Measurements from ENCODE around the gene CRIP3.

DNA sequence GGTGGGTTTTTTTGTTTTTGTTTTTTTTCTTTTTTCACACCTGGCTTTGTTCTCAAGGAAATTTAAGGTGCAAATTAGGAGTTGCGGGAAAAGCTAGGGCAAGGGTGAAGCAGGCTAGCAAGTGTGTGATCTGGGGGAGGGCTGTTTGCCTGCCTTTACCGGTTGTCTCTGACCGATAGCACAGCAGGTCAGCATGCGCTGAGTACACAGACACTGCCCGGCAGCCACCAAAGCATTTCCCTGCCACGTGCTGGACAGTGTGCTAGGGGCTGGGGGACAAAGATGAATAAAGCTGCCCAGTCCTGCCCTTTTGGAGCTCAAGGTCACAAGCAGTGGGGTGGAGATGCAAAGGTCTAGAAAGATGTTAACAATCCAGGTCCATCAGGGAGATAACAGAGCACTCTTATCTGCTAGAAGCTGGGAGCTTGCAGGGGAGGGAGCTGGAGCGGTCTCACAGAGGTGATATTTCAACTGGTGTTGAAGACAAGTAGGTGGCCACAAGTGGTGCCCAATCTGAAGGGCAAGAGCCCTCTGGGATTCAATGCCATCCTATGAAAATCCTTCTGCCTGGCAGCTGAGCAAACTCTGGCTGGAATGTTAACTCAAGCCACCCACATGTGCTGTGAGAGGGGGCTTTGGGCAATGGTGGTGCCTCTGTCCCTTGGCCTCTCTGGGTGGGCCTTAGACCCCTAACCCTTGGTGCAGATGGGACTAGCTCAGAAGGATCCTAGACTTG lies 40.8 kb downstream of the CRIP3 start:
- TF ChIP-seq POLR2AphosphoS5 (IDR thresholded peaks at IDR 0.05; ENCODE audit: low read depth, low read length) (no peak), POLR2A (IDR thresholded peaks at IDR 0.05; ENCODE audit: low read depth, low read length) (no peak)
